ENCODE results near the gene TMEFF1. TPM values are rescaled to one million over a fixed set of nuclear protein-coding genes. Genes with fewer than 3 reads are reported as not detected.

Gene TMEFF1
- total RNA-seq, 1 donor from 2014 or later: 0.14 TPM

DNA sequence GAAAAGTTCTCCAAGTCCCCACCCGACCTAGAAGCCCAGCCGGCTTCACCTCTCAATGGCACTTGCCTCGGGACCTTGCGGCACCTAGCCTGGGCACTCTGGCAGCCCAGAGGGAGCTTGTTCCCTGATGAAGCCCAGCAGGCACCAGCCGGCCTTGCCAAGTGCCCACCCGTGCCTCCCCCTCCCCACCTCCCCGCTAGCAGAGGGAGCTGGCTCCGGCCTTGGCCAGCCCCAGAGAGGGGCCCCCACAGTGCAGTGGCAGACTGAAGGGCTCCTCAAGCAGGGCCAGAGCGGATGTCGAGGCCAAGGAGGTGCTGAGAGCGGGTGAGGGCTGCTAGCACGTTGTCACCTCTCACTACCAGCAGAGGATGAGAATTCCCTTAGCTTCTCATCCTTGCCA is 67.4 kb downstream of the TMEFF1 start:
- DNase-seq (ENCODE audit: missing footprints) (no peak), ATAC-seq (no peak)
- intact Hi-C loops (cut with DNase I): no loop called here

DNA sequence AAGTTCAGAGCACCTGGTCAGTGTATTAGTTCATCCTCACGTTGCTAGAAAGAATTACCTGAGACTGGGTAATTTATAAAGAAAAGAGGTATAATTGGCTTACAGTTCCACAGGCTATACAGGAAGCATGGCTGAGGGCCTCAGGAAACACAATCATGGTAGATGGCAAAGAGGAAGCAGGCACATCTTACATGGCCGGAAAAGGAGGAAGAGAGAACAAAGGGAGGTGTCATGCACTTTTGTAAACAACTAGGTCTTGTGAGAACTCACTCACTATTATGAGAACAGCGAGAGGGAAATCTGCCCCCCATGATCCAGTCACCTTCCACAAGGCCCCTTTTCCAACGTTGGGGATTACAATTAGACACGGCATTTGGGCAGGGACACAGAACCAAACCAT is 76.1 kb downstream of the TMEFF1 start:
- ATAC-seq: no peak
- DNase-seq (ENCODE audit: missing footprints): no peak
- intact Hi-C loops (cut with DNase I): no loop called here

DNA sequence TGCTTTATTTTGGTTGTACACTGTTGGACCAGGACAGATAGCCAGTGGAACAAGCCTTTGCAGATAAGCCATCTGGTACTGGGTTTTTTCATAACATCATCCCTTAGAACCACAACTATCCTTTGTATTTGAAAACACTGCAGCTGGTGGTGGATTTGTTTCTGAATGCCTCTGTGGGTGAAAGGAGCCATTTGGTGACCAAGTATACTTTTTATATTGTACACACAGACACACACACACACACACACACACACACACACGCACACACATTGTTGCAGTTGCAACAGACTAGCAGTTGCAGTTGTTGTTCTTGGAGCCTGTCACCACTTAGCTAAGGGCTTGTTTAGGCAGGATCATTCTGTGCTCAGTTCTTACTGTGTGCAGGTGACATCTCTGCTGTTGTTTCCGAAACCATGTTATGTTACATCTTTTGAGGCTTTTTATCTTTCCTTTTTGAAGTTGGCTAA is 82.0 kb downstream of the TMEFF1 start:
- ATAC-seq (no peak), DNase-seq (ENCODE audit: missing footprints) (no peak)
- intact Hi-C loops (cut with DNase I): no loop called here

DNA sequence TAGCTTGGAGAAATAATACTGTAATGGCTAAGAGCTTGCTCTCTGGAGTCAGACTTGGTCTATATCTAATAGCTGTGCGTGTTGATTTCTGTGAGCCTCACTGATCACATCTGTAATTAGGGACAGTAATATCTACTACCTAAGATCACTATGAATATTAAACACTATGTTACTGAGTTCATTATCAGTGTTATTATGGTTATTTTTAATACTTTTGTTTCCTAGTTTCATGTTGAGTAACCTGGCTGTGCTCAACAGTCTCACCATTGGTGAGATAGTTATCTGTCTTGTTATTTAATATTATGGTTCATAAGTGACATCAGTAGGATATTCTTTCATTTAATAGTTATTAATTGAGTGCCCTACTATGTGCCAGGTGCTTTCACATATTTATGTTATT is 82.5 kb downstream of the TMEFF1 start:
- no peak for DNase-seq (ENCODE audit: missing footprints)
- intact Hi-C loops (cut with DNase I): no loop called here
- ATAC-seq: no peak

DNA sequence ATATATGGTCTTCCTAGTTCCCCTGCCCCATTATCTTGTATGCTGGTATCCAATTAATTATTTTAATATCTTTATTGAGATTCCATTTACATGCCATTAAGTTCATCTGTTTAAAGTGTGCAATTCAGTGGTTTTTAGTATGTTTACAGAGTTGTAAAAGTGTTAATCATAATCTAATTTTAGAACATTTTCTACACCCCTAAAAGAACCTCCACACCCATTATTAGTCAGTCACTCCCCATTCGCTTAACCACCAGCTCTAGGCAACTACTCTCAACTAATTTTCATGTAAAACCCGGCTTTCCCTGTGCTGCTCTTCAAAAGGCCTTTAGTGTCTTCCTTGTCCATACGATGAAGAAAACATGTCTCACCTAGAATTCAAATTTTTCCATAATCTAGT is 84.1 kb downstream of the TMEFF1 start:
- DNase-seq (ENCODE audit: missing footprints): no peak
- intact Hi-C loops (cut with DNase I): no loop called here
- ATAC-seq: no peak

DNA sequence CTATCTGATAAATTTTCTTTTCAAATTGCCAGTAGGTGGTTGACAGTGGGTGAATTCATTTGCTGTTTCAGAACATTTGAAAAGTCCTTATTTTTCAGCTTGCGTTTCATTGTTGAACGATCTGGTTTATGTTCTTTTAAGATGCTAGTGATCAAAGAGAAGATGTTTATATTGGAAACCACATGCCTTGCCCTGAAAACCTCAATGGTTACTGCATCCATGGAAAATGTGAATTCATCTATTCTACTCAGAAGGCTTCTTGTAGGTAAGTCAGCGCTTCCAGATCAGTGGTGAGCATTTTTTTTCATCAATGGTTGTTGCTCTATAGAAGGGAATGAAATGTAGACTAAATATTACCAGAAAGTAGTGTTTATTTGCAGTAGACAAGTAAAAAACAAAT is 88.3 kb downstream of the TMEFF1 start:
- intact Hi-C loops (cut with DNase I): no loop called here
- DNase-seq (ENCODE audit: missing footprints): no peak
- ATAC-seq: no peak

DNA sequence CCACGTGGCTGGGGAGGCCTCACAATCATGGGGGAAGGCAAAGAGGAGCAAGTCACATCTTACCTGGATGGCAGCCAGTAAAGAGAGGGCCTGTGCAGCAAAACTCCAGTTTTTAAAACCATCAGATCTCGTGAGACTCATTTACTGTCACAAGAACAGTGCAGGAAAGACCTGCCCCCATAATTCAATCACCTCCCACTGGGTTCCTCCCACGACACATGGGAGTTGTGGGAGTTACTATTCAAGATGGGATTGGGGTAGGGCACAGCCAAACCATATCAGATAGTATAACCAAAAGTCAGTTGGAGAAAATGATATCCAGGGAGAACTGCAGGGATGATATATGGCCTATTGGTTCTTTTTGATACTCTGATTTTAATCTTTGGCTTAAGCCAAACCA is 94.9 kb downstream of the TMEFF1 start:
- intact Hi-C loops (cut with DNase I): no loop called here
- DNase-seq (ENCODE audit: missing footprints) (no peak), ATAC-seq (no peak)

DNA sequence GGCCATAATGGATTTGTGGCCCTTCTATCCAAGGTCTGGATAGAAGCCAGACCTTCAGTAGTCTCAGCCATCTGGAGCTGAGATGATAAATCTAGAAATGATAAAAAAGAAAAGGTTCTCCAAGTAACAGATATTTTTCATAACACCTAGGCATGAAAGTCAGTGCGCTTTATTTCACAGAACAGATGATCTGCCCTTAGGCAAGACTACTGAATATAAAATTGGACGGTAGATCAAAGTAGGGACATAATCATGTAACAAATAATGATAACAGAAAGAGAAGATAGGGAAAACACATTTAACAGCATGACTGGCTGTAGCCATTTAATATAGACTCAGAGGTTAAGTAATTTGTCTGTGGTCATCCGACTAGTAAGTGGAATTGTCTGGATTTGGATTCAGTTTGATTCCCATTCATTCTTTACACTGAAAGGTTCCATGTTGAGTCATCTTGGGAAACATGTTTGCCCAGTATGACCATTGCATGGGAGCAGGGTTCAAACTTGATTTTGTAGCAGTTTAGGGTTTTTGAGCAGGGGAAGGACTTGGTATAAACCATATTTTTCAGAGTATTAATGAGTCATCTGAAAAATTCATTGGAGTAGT is 100.8 kb downstream of the TMEFF1 start:
- no peak for DNase-seq (ENCODE audit: missing footprints)
- intact Hi-C loops (cut with DNase I): no loop called here
- no peak for ATAC-seq

DNA sequence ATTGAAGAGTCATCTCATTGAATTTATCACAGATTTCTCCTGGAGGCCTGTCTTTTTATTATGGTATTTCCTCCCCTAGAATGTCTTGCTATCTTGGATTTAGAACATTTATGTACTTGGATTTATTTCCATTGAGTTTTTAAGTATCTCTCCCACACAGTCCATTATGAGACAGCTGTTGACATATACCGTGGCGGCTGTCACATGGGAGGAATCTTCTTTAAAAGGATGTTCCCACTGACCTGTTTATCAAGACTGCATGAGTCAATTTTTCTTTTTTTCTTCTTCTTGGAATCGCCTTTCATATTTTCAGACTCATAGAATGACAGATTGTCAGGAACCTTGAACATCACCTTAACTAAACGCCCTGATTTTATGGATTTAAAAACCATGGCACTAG is 102.1 kb downstream of the TMEFF1 start:
- ATAC-seq (no peak), DNase-seq (ENCODE audit: missing footprints) (no peak)
- intact Hi-C loops (cut with DNase I): no loop called here

DNA sequence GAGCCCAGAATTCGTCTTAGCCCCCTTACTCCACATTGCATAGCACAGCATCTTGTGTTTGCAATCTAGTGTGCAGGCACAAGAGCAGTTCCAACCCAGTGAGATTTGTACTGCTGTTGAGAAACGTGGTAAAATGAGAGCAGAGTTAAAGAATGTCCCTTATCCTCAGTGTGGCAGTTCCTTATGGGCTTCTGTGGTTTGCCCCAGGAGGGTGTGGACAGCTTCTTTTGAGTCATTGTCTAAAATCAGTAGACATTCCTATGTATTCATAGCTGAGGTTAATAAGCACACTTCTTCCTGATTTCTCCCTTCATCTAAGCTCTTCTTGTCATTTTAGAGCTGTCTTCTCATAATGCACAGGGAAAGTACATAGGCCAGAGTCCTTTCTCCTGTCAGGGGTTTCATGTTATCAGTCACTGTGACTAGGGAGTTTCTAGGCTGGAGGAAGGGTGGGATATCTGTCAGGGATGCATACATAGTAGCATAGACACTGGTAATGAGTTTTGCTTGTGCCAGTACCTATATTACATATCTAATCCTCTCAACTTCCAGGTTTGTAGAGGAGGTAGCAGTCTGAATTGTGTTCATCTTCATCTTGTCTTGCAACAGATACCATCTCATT is 102.9 kb downstream of the TMEFF1 start:
- no peak for DNase-seq (ENCODE audit: missing footprints)
- no peak for ATAC-seq
- intact Hi-C loops (cut with DNase I): no loop called here

DNA sequence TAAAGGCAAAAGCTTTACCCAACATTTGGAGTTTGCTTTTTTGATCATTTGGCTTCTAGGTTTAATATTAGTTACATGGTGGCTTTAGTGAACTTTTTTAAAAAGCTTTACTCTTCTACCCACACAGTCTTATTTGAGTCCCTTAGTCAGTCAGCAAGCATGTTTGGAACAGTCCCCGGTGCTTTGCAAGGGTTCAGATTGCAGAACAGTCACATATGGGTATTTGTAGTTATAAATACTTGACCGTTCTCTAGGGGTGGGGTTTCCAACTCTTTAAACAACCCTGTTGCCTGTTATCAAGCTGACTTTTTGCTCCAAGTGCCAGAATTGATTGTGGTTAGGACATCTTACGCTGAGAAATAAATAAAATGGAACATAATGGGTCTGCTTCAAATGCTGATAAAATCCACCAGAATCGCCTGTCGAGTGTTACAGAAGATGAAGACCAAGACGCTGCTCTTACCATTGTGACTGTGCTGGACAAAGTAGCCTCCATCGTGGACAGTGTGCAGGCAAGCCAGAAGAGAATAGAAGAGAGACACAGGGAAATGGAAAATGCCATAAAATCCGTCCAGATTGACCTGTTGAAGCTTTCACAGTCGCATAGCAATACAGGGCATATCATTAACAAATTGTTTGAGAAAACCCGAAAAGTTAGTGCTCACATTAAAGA is 105.0 kb downstream of the TMEFF1 start, which contains the start of gene CAVIN4:
TSS of gene CAVIN4 (plus strand) at position 304 of the 673 bp plus-strand sequence. CDS start at position 369, 65 bp downstream.
- DNase-seq (ENCODE audit: missing footprints): no peak
- intact Hi-C loops (cut with DNase I): no loop called here
- ATAC-seq: peak; percentile 86

DNA sequence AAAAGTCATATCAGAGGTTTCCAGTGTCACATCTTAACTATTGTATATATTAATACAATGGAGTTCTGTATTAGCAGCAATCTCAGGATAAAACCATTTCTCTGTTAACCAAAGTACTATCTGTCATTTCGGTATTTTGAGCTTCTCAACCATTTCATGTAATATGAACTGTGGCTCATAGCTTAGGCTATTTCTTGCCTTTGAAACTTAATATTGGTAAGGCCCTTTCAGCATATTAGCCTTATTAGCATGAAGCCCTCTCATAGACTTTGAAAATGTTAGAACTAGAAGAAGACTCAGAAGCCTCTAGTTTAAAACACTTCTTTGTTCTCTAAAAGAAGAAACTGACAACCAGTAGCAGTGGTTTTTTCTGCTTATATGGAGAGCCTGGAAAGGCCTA is 105.7 kb downstream of the TMEFF1 start:
- DNase-seq (ENCODE audit: missing footprints) (no peak), ATAC-seq (no peak)
- intact Hi-C loops (cut with DNase I): no loop called here

DNA sequence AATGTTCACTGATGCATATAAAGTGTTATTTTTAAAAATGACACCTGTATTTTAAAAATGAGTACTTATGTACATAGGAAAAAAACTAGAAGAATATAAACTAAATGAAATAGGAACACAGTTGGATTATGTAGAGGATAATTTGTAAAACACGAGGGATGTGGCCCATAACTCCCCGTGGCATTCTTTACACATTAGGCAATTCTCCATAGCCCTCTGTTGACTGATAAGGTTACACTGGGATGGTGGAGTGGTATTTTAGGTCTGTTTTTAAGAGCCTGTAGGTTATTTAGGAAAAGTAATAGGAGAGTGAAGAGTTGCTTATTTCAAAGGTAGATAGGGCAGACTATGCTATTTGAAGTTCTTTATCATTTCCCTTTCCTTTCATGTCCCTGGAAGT is 106.7 kb downstream of the TMEFF1 start:
- DNase-seq (ENCODE audit: missing footprints): no peak
- intact Hi-C loops (cut with DNase I): no loop called here
- peak; percentile 38 for ATAC-seq

DNA sequence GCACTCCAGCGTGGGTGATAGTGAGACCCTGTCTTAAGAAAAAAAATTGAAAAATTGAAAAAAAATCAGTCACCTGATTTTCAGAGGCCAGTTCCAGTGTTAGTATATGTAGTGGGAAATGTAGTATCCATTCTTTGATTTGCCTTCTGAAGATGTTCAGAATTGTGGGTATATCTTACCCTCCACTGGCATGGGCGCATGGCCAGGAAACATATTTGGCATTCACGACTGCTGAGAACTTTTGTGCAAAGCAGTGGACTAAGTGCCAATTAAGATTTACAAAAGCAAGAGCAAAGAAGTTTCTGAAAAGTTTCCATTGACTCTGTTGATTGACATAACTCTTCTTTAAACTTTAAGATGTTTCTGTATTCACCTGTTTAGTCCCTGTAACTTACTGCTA is 107.3 kb downstream of the TMEFF1 start:
- ATAC-seq (no peak), DNase-seq (ENCODE audit: missing footprints) (no peak)
- intact Hi-C loops (cut with DNase I): no loop called here

DNA sequence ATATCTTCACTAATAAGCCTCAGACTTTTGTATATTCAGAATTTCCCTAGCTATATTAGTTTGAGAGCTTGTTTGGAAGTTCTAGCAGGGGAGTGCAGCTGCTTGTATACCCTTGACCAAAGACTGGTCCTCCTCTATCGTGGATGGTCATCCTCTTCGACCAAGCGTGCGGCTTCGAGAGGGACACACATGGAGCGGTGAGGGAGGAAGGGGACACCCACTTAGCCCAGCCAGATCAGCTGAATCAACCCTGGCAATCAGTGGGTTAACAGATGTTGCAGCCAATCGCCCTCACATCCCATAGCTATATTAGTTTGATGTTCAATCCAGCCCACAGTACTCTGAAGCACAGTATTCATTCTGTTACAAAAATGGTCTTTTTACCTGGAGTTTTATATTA is 108.1 kb downstream of the TMEFF1 start:
- no peak for DNase-seq (ENCODE audit: missing footprints)
- intact Hi-C loops (cut with DNase I): no loop called here
- no peak for ATAC-seq

DNA sequence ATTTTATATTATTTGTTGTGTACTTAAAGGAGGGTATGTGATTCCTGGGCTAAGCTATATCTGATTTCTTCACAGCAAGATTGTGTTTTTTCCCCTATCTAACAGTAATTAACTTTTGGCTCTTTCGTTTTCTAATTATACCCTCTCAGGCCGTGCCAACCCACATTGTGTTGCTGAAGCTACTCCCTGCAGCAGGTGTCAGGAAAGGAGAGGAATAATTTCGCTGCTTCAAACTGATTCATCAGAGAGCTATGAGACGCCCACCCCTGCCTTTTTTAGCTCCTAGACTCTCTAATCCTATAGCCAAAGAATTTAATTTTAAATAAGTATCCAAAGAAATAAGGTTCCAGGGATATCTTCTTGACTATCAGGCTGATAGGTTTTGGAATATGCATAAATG is 108.7 kb downstream of the TMEFF1 start:
- no peak for DNase-seq (ENCODE audit: missing footprints)
- intact Hi-C loops (cut with DNase I): no loop called here
- ATAC-seq: peak; percentile 56

DNA sequence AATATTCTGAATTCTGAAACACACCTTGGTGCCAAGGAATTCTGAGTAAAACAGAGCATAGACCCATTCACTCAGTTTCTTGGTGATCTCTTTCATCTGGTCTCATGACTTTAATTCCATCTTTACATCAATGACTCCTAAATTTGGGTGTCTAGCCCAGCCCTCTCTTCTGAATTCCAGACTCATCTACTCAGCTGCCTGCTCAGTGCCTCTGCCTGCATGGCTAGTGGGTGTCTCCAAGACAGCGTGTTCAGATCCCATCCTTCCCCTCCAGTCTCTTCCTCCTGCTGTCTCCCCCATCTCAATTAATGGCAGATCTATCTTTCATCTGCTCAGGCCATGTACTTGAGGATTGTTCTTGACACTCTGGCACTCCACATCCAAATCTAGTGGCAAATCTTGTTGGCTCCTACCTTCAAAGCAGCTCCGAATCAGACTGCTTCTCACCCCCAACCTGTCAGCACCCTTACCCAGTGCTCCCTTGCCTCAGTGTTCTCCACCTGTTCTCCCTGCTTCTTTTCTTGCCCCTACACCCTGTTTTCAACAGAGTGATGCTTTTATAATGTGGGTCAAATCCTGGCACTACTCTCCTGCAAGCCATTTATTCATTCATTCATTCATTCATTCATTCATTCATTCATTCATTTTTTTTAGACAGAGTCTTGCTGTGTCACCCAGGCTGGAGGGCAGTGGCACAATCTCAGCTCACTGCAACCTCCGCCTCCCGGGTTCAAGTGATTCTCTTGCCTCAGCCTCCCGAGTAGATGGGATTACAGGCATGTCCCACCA is 110.3 kb downstream of the TMEFF1 start:
- no peak for ATAC-seq
- intact Hi-C loops (cut with DNase I): no loop called here
- DNase-seq (ENCODE audit: missing footprints): no peak

DNA sequence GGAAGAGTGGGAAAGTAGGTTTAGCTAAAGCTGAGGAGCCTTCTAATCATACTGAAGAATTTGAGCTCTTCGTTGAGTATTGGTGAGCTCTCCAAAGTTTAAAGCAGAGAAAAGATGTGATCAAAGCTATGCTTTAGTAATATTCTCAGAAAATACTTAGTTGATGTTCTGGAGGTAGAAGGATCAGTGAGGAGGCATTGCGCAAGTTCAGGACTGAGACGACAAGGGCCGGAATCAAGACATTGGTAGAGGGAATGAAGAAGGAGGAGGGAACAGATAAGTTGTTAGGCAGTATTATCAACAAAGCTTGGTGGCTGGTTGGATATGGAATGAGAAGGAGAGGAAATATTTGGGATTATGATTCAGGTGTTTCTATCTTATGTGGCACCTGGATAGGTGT is 112.0 kb downstream of the TMEFF1 start:
- intact Hi-C loops (cut with DNase I): no loop called here
- DNase-seq (ENCODE audit: missing footprints) (no peak), ATAC-seq (no peak)

DNA sequence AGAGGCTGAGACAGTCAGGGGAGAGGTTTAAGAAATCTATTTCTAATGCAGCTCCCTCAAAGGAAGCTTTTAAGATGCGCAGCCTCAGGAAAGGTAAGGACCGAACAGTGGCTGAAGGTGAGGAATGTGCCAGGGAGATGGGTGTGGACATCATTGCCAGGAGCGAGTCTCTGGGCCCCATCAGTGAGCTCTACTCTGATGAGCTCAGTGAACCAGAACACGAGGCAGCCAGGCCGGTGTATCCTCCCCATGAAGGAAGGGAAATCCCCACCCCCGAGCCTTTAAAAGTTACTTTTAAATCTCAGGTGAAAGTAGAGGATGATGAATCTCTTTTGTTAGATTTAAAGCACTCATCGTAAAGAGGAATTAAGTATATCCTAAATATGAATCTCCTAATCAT is 113.1 kb downstream of the TMEFF1 start:
- intact Hi-C loops (cut with DNase I): no loop called here
- no peak for ATAC-seq
- no peak for DNase-seq (ENCODE audit: missing footprints)

DNA sequence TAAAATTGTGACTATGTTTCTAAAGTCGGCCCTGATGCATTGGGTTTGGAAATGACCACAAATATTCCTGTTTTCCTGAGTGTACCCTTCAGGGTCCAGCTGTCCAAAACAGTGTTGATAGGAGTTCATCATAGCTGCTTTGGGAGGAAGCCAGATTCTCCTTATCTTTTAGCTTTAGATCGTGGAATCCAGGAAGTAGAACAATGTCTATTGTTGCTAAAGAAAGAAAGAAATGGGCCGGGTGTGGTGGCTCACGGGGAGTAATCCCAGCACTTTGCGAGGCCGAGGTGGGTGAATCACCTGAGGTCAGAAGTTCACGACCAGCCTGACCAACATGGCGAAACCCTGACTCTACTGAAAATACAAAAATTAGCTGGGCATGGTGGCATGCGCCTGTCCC is 114.4 kb downstream of the TMEFF1 start:
- intact Hi-C loops (cut with DNase I): no loop called here
- DNase-seq (ENCODE audit: missing footprints) (no peak), ATAC-seq (no peak)
